WTC11 (cell line): ENCODE measurements around the gene EIF3K. TPM values are rescaled to one million over a fixed set of nuclear protein-coding genes. Genes with fewer than 3 reads are reported as not detected.
A peak's percentile ranks its signal among the peaks of the same experiment; 100 is the strongest.

Source experiments
- ATAC-seq: fragments of 200-7000 bp; cut with Tn5 transposase; 2 replicates; pipeline ENCODE4 v1.10.0; 2021; ENCODE audit warnings: mild to moderate bottlenecking, moderate library complexity
- CTCF ChIA-PET: fragments of 300-600 bp; sonication (Branson Sonifier 250); formaldehyde crosslinking; loops from one replicate; lab custom pipeline; 2021; ENCODE audit warnings: antibody characterized with exemption; lab: Charles Lee
- POLR2A ChIA-PET: fragments of 350-600 bp; sonication (Branson Sonifier 250); formaldehyde crosslinking; loops from one replicate; lab custom pipeline; 2021; ENCODE audit warnings: antibody characterized with exemption; lab: Charles Lee
- DNase-seq: peaks from one replicate; pipeline ENCODE4 v3.0.0; 2021; ENCODE audit warnings: low spot score
- H3K27ac Mint-ChIP-seq: 2 replicates; pipeline ENCODE4 v1.8.0; 2021; ENCODE audit warnings: mixed read lengths
- H3K27me3 Mint-ChIP-seq: 2 replicates; pipeline ENCODE4 v1.8.0; 2021; ENCODE audit warnings: low read depth, mild to moderate bottlenecking, moderate library complexity, mixed read lengths
- H3K36me3 Mint-ChIP-seq: 2 replicates; pipeline ENCODE4 v1.8.0; 2021; ENCODE audit warnings: mixed read lengths
- H3K4me1 Mint-ChIP-seq: 2 replicates; pipeline ENCODE4 v1.8.0; 2022; ENCODE audit warnings: mixed read lengths
- H3K4me3 Mint-ChIP-seq: 2 replicates; pipeline ENCODE4 v1.8.0; 2021; ENCODE audit warnings: mild to moderate bottlenecking, moderate library complexity, mixed read lengths
- H3K9me3 Mint-ChIP-seq: 2 replicates; pipeline ENCODE4 v1.8.0; 2021; ENCODE audit warnings: mixed read lengths
- AFF4 ChIP-seq: sonication (generic); formaldehyde crosslinking; IDR thresholded peaks from 2 replicates; pipeline ENCODE4 v1.8.1; 2023; ENCODE audit warnings: mild to moderate bottlenecking, missing genetic modification reagents, borderline replicate concordance
- ATF1 ChIP-seq: sonication (generic); formaldehyde crosslinking; IDR thresholded peaks from 2 replicates; pipeline ENCODE4 v1.8.1; 2023; ENCODE audit warnings: mild to moderate bottlenecking, moderate library complexity, missing genetic modification reagents
- CREB1 ChIP-seq: sonication (generic); formaldehyde crosslinking; IDR thresholded peaks from 2 replicates; pipeline ENCODE4 v1.8.0; 2023; ENCODE audit warnings: mild to moderate bottlenecking, missing genetic modification reagents
- CREM ChIP-seq: sonication (generic); formaldehyde crosslinking; IDR thresholded peaks from 2 replicates; pipeline ENCODE4 v1.8.1; 2022; ENCODE audit warnings: mild to moderate bottlenecking, missing genetic modification reagents, moderate library complexity
- ERG ChIP-seq: fragments of 250-450 bp; sonication (Bioruptor Pico); IDR thresholded peaks from 2 replicates; pipeline ENCODE4 v1.8.0; 2021; ENCODE audit warnings: mild to moderate bottlenecking
- ESRRA ChIP-seq: sonication (generic); formaldehyde crosslinking; IDR thresholded peaks from 2 replicates; pipeline ENCODE4 v1.8.1; 2022; ENCODE audit warnings: mild to moderate bottlenecking, missing genetic modification reagents, borderline replicate concordance
- FOXJ3 ChIP-seq: sonication (generic); formaldehyde crosslinking; IDR thresholded peaks from 2 replicates; pipeline ENCODE4 v1.9.0; 2021; ENCODE audit warnings: missing genetic modification reagents, mild to moderate bottlenecking, borderline replicate concordance
- GABPB1 ChIP-seq: sonication (generic); formaldehyde crosslinking; IDR thresholded peaks from 2 replicates; pipeline ENCODE4 v1.8.1; 2023; ENCODE audit warnings: mild to moderate bottlenecking, missing genetic modification reagents
- GRHL2 ChIP-seq: fragments of 250-450 bp; sonication (Bioruptor Pico); IDR thresholded peaks from 2 replicates; pipeline ENCODE4 v1.8.0; 2022; ENCODE audit warnings: mild to moderate bottlenecking, moderate library complexity; ENCODE audit not compliant: insufficient replicate concordance, severe bottlenecking
- IRF2 ChIP-seq: sonication (generic); formaldehyde crosslinking; IDR thresholded peaks from 2 replicates; pipeline ENCODE4 v1.8.0; 2022; ENCODE audit warnings: low read depth, missing genetic modification reagents, borderline replicate concordance
- MAX ChIP-seq: sonication (generic); formaldehyde crosslinking; IDR thresholded peaks from 2 replicates; pipeline ENCODE4 v1.8.0; 2022; ENCODE audit warnings: mild to moderate bottlenecking, missing genetic modification reagents
- NR1H2 ChIP-seq: sonication (generic); formaldehyde crosslinking; IDR thresholded peaks from 2 replicates; pipeline ENCODE4 v1.9.0; 2021; ENCODE audit warnings: mild to moderate bottlenecking, moderate library complexity, missing genetic modification reagents
- NR2C2 ChIP-seq: sonication (generic); formaldehyde crosslinking; IDR thresholded peaks from 2 replicates; pipeline ENCODE4 v1.8.0; 2022; ENCODE audit warnings: mild to moderate bottlenecking, missing genetic modification reagents
- NR3C1 ChIP-seq: sonication (generic); formaldehyde crosslinking; conservative IDR thresholded peaks from 2 replicates; pipeline ENCODE4 v1.8.1; 2023; ENCODE audit warnings: low read depth, mild to moderate bottlenecking, missing genetic modification reagents
- PREB ChIP-seq: sonication (generic); formaldehyde crosslinking; IDR thresholded peaks from 2 replicates; pipeline ENCODE4 v1.8.1; 2022; ENCODE audit warnings: mild to moderate bottlenecking, missing genetic modification reagents, moderate library complexity, borderline replicate concordance
- SMAD3 ChIP-seq: sonication (generic); formaldehyde crosslinking; IDR thresholded peaks from 2 replicates; pipeline ENCODE4 v1.8.0; 2022; ENCODE audit warnings: missing genetic modification reagents, mild to moderate bottlenecking, borderline replicate concordance
- TEAD1 ChIP-seq: sonication (generic); formaldehyde crosslinking; IDR thresholded peaks from 2 replicates; pipeline ENCODE4 v1.8.0; 2022; ENCODE audit warnings: mild to moderate bottlenecking, missing genetic modification reagents
- TEAD4 ChIP-seq: sonication (generic); formaldehyde crosslinking; IDR thresholded peaks from 2 replicates; pipeline ENCODE4 v1.8.0; 2022; ENCODE audit warnings: mild to moderate bottlenecking, missing genetic modification reagents
- ZNF263 ChIP-seq: sonication (generic); formaldehyde crosslinking; IDR thresholded peaks from 2 replicates; pipeline ENCODE4 v1.8.1; 2022; ENCODE audit warnings: low read depth, mild to moderate bottlenecking, moderate library complexity, missing genetic modification reagents
- total RNA-seq: library from RNA; stranded (reverse); gene quantifications from 3 replicates; pipeline ENCODE4 v1.2.3, GENCODE V29; 2021
- TF ChIP-seq, protein P1 (sequence below): sonication (generic); formaldehyde crosslinking; IDR thresholded peaks from 2 replicates; pipeline ENCODE4 v1.8.0; 2023; ENCODE audit warnings: mild to moderate bottlenecking, missing genetic modification reagents

EIF3K gene
- total RNA-seq, 1 experiment from 2014 or later: 416 TPM

DNA sequence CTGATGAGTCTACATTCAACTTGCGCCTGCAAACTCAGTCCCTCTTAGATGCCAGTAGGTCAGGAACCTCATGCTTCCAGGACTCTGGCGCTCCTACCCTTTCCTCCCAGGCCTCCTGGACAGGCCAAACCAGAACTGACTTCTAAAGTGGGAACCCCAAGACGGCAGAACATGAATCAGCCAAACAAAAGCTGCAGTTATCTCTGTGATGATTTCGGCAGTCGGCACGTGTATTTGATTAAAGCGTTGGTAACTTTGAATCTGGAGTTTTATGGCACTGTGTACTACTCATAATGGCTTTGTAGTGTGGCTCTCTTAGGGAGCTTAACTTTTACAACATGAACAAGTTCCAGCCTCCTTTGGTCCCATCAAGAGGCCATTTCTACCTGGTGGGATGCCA lies 42.1 kb downstream of the EIF3K start:
- POLR2A ChIA-PET: interaction anchor here (3.3 kb wide), 1 partner anchor 13 kb away, joined by 41 read pairs; the partner anchor contains the start of gene ACTN4
- H3K27me3 Mint-ChIP-seq: no peaks in the 10 kb centered on the region
- no peak overlapping the region for H3K4me3 Mint-ChIP-seq
- H3K9me3 Mint-ChIP-seq: no peaks in the 10 kb centered on the region
- H3K36me3 Mint-ChIP-seq: peaks cover 10% of the 10 kb centered on the region
- peaks cover 96% of the 10 kb centered on the region for H3K4me1 Mint-ChIP-seq
- TF ChIP-seq ATF1: no peak
- TF ChIP-seq ZNF263 (CRISPR knock-in tag): no peak
- TF ChIP-seq CREB1 (CRISPR knock-in tag): no peak
- no peak for TF ChIP-seq GABPB1
- no peak for TF ChIP-seq TEAD4
- no peak for TF ChIP-seq GRHL2 (CRISPR knock-in tag)
- TF ChIP-seq FOXJ3: no peak
- TF ChIP-seq ERG: no peak
- TF ChIP-seq TEAD1 (CRISPR knock-in tag): no peak
- TF ChIP-seq NR1H2 (CRISPR knock-in tag): no peak
- no peak for TF ChIP-seq PREB (CRISPR knock-in tag)
- TF ChIP-seq NR2C2 (CRISPR knock-in tag): no peak
- TF ChIP-seq, protein P1, sequence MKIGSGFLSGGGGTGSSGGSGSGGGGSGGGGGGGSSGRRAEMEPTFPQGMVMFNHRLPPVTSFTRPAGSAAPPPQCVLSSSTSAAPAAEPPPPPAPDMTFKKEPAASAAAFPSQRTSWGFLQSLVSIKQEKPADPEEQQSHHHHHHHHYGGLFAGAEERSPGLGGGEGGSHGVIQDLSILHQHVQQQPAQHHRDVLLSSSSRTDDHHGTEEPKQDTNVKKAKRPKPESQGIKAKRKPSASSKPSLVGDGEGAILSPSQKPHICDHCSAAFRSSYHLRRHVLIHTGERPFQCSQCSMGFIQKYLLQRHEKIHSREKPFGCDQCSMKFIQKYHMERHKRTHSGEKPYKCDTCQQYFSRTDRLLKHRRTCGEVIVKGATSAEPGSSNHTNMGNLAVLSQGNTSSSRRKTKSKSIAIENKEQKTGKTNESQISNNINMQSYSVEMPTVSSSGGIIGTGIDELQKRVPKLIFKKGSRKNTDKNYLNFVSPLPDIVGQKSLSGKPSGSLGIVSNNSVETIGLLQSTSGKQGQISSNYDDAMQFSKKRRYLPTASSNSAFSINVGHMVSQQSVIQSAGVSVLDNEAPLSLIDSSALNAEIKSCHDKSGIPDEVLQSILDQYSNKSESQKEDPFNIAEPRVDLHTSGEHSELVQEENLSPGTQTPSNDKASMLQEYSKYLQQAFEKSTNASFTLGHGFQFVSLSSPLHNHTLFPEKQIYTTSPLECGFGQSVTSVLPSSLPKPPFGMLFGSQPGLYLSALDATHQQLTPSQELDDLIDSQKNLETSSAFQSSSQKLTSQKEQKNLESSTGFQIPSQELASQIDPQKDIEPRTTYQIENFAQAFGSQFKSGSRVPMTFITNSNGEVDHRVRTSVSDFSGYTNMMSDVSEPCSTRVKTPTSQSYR (CRISPR knock-in tag): no peak
- no peak for TF ChIP-seq NR3C1
- no peak for TF ChIP-seq CREM (CRISPR knock-in tag)
- no peak for TF ChIP-seq ESRRA (CRISPR knock-in tag)
- TF ChIP-seq MAX (CRISPR knock-in tag): no peak
- no peak for TF ChIP-seq IRF2 (CRISPR knock-in tag)
- TF ChIP-seq AFF4 (CRISPR knock-in tag): no peak
- no peak for TF ChIP-seq SMAD3
- DNase-seq (no peak), ATAC-seq (no peak)
- H3K27ac Mint-ChIP-seq: peak overlapping the region; percentile 82
- CTCF ChIA-PET: interaction anchor here (4.7 kb wide), 1 partner anchor 58 kb away, joined by 21 read pairs; no protein-coding TSS in a partner anchor
